ENCODE measurements around the gene SPON1.
"Not testable (repeated sequence)": the region's sequence is repeated elsewhere in the genome, so short reads cannot be mapped to it uniquely, and the experiment has no call there.

SPON1 gene

DNA sequence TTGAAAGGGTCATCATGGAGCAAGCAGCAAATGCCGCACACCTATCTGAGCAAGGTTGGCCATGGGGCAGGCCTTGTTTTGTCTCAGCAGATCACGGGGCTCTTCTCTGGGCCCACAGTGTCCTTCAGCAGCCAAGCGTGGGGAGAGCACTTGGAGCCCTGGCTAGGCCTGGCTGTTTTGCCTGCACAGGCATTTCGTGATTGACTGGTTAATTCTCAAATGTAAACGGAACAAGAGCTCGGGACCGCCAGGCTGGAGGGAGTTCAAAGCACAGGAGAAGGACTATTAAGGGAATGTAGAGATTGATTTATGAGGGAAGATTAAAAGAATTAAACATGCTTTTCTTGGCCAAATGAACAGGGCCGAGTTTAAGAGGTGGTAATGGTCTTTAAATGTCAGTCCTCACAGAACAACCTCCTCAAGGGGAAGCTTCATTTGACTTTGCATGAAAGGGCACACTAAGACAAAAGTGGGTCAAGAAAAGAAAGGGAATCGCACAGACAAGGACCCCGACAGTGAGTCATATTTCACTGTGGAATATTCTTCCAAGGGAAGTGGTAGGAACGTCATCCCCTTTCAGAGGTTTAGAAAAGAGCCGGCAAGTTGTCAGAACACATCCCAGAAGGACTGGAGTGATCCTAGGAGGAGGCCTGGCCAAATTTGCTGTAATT lies 20.7 kb downstream of the SPON1 start:
- no peak for DNase-seq (ENCODE audit: low read depth, low spot score)

GRCh38 chr11:13984616-13985450 lies 22.3 kb downstream of the SPON1 start:
- no peak for DNase-seq (ENCODE audit: low read depth, low spot score)

GRCh38 chr11:13986695-13987094 lies 24.2 kb downstream of the SPON1 start:
- not testable (repeated sequence) for DNase-seq (ENCODE audit: low read depth, low spot score)

GRCh38 chr11:13992158-13992856 lies 29.8 kb downstream of the SPON1 start:
- not testable (repeated sequence) for DNase-seq (ENCODE audit: low read depth, low spot score)

GRCh38 chr11:13993096-13993765 lies 30.7 kb downstream of the SPON1 start:
- no peak for DNase-seq (ENCODE audit: low read depth, low spot score)

GRCh38 chr11:13997881-13998280 lies 35.4 kb downstream of the SPON1 start:
- DNase-seq (ENCODE audit: low read depth, low spot score): no peak

GRCh38 chr11:13999704-14000103 lies 37.2 kb downstream of the SPON1 start:
- DNase-seq (ENCODE audit: low read depth, low spot score): no peak

GRCh38 chr11:14001597-14001996 lies 39.1 kb downstream of the SPON1 start:
- DNase-seq (ENCODE audit: low read depth, low spot score): no peak

DNA sequence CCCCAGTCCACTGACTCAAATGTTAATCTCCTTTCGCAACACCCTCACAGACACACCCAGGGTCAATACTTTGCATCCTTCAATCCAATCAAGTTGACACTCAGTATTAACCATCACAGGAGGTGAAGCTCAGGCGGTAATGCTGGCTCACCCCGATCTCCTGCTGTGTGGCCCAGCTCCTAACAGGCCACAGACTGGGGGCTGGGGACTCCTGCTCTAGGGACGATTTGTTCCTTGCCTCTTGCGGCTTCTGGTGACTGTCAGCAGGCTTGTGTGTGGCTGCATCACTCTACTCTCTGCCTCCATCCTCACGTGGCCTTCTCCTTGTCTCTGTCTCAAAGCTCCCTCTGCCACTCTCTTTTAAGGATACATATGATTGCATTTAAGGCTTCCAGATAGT lies 45.0 kb downstream of the SPON1 start:
- no peak for DNase-seq (ENCODE audit: low read depth, low spot score)

- no peak for DNase-seq (ENCODE audit: low read depth, low spot score)
Observed at GRCh38 chr11:14010665-14011064, 48.1 kb downstream of the SPON1 start.

GRCh38 chr11:14012846-14013245 lies 50.3 kb downstream of the SPON1 start:
- no peak for DNase-seq (ENCODE audit: low read depth, low spot score)

DNA sequence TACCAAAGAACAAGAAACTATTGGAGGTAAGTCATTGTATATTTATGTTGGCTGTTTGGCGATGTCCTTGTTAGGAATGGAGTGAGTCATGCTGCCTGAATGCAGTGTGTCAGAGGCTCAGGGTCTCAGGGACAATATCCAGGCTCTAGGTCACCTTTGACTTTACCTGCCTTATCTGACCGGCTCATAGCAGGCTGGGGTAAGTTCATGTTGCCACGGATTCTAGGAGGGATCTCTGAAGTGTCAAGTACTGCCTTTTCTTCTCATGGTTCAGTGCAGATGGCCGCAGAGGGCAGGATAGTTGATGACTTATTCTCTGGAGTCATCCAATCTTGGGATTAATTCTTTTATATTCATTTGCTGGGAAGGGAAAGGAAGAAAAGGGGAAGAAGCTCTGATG lies 53.2 kb downstream of the SPON1 start:
- no peak for DNase-seq (ENCODE audit: low read depth, low spot score)

DNA sequence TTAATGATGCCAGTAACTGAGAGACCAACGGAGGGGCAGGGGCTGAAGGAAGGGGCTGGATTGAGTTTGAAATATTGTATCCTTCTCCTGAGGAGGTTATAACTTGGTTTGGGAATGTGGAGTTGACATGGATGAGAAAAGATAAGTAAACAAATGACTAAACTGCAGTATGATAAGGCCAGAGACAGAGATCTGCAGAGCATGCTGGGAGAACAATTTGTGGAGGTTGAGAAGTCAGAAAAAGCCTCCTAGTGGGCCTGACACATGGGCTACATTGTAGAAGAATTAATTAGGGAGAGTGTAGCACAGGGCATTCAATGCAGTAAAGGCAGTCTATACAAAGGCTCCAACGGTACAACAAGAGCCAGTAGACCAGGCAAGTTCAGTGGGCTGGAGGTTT lies 55.9 kb downstream of the SPON1 start:
- no peak for DNase-seq (ENCODE audit: low read depth, low spot score)

DNA sequence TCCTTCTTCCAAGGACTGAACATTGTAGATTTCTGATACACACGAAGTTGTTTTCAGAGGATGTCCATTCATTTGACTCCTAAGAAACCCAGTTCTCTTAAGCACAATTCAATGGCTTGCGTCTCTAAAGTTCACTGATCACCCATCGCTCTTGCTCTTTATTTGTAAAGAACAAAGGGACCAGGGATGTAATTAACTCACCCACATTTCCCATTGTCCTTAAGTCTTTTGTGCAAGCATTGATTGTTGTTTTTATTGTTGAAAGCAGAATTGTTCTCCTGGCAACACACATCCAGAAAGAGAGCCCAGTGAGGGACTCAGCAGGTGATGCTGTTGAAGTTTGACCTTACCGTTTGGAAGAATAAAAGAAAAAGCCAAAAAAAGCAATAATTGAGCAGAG lies 59.2 kb downstream of the SPON1 start:
- DNase-seq (ENCODE audit: low read depth, low spot score): no peak

- no peak for DNase-seq (ENCODE audit: low read depth, low spot score)
Observed at GRCh38 chr11:14022251-14022650, 59.7 kb downstream of the SPON1 start.

DNA sequence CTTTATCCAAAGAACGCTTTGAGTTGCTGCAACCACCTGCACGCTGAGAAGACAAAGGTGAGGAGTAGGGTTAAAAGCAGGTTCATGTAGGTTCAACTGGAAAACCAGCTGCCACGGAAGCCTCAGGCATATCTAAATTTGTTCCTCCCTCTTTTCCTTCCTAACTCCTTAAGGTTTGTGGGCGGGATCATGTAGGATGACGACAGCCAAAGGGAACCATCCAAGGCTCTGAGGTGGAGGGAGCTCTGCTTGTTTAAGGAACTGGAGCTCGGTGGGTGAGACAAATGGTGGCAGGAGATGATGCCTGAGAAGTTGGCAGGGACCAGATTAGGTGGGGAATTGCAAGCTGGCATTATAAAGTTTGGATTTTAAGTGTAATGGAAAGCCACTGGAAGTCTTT lies 60.3 kb downstream of the SPON1 start:
- no peak for DNase-seq (ENCODE audit: low read depth, low spot score)

GRCh38 chr11:14026961-14027360 lies 64.4 kb downstream of the SPON1 start:
- DNase-seq (ENCODE audit: low read depth, low spot score): no peak

DNA sequence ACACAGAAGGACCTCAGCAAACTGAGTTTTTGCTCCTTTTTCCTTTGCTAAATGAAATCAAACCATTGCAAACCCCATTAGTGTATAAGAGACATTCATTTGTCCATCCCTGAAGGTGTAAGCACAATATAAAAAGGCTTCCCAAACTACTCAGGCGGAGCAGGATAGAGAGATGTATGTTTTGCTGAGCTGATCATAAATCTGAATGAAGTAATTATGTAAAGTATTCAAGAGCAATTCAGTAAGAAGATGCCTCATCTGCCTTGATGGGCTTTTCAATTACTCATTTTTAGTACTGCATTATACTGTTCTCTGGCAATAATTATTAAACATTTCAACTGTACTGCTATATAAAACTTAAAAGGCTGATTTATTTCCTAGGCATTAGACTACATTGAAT lies 65.0 kb downstream of the SPON1 start:
- no peak for DNase-seq (ENCODE audit: low read depth, low spot score)

DNA sequence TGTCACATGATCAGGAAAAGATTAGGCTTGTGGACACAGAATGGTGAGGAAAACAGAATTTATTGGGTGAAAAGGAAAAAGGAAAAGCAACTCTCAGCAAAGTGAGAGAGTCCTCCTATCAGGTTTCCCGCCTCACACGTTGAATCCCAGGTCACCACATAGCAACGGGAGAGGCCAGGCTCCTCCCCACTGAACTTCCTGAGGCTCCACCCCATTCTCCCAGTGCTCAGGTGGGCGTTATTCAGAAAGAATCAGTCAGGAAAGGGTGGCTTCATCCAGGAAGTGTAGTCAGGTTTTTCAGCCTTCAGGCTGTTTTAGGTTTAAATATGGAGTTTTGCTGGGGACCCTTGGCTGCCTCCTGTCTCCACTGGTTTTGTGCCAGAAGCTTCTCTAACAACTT lies 66.9 kb downstream of the SPON1 start:
- no peak for DNase-seq (ENCODE audit: low read depth, low spot score)

GRCh38 chr11:14029971-14030920 lies 67.7 kb downstream of the SPON1 start:
- no peak for DNase-seq (ENCODE audit: low read depth, low spot score)

GRCh38 chr11:14035526-14035925 lies 73.0 kb downstream of the SPON1 start:
- DNase-seq (ENCODE audit: low read depth, low spot score): not testable (repeated sequence)
